ENCODE results near the gene RHBDL3.

Gene RHBDL3

DNA sequence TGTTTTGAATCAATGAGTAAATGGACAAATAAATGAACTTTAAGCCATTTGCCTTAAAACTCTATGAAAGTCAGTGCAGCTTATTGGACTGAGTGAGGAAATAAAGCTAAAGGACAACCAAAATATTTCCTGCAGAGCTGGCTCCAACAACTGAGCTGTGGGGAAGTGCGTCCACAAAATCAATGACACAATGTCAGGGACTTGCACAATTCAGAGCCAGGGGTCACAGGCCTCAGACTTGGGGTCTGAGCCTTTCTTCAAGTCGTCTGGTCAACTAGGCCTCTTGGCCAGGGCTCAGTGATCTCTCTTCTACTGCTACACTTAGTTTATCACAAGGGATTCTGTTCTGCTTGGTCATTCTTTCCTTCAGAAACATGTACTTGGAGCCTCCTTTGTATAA lies 26.2 kb upstream of the RHBDL3 start:
- DNase-seq (ENCODE audit: low spot score), result no peak
- in situ Hi-C loops (cut with MboI; ENCODE audit: low sequenced_read_pairs, unreplicated experiment), result no loop called here
- TF ChIP-seq, protein P1, sequence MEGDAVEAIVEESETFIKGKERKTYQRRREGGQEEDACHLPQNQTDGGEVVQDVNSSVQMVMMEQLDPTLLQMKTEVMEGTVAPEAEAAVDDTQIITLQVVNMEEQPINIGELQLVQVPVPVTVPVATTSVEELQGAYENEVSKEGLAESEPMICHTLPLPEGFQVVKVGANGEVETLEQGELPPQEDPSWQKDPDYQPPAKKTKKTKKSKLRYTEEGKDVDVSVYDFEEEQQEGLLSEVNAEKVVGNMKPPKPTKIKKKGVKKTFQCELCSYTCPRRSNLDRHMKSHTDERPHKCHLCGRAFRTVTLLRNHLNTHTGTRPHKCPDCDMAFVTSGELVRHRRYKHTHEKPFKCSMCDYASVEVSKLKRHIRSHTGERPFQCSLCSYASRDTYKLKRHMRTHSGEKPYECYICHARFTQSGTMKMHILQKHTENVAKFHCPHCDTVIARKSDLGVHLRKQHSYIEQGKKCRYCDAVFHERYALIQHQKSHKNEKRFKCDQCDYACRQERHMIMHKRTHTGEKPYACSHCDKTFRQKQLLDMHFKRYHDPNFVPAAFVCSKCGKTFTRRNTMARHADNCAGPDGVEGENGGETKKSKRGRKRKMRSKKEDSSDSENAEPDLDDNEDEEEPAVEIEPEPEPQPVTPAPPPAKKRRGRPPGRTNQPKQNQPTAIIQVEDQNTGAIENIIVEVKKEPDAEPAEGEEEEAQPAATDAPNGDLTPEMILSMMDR (IDR thresholded peaks at IDR 0.05; ENCODE audit: borderline replicate concordance, control extremely low read depth, extremely low read depth, insufficient read depth, missing control alignments), result no peak

GRCh38 chr17:32240750-32241149 lies 24.9 kb upstream of the RHBDL3 start:
- TF ChIP-seq, protein P1 (IDR thresholded peaks at IDR 0.05; ENCODE audit: borderline replicate concordance, control extremely low read depth, extremely low read depth, insufficient read depth, missing control alignments), result no peak
- no peak for DNase-seq (ENCODE audit: low spot score)
- in situ Hi-C loops (cut with MboI; ENCODE audit: low sequenced_read_pairs, unreplicated experiment), result no loop called here

- in situ Hi-C loops (cut with MboI; ENCODE audit: low sequenced_read_pairs, unreplicated experiment), result no loop called here
- TF ChIP-seq, protein P1 (IDR thresholded peaks at IDR 0.05; ENCODE audit: borderline replicate concordance, control extremely low read depth, extremely low read depth, insufficient read depth, missing control alignments), result no peak
- DNase-seq (ENCODE audit: low spot score), result no peak
These were observed 24.0 kb upstream of the RHBDL3 start for GRCh38 chr17:32241640-32242039.

GRCh38 chr17:32249475-32249874 lies 16.2 kb upstream of the RHBDL3 start:
- in situ Hi-C loops (cut with MboI; ENCODE audit: low sequenced_read_pairs, unreplicated experiment), result no loop called here
- no peak for DNase-seq (ENCODE audit: low spot score)
- TF ChIP-seq, protein P1 (IDR thresholded peaks at IDR 0.05; ENCODE audit: borderline replicate concordance, control extremely low read depth, extremely low read depth, insufficient read depth, missing control alignments), result no peak

- peak; percentile 82 for DNase-seq (ENCODE audit: low spot score)
- TF ChIP-seq, protein P1 (IDR thresholded peaks at IDR 0.05; ENCODE audit: borderline replicate concordance, control extremely low read depth, extremely low read depth, insufficient read depth, missing control alignments), result peak; percentile 94
- in situ Hi-C loops (cut with MboI; ENCODE audit: low sequenced_read_pairs, unreplicated experiment), result loop anchor here (5.0 kb wide), 1 partner anchor 64 kb away; no protein-coding TSS in a partner anchor
These were observed 12.5 kb upstream of the RHBDL3 start for GRCh38 chr17:32253117-32253611.

DNA sequence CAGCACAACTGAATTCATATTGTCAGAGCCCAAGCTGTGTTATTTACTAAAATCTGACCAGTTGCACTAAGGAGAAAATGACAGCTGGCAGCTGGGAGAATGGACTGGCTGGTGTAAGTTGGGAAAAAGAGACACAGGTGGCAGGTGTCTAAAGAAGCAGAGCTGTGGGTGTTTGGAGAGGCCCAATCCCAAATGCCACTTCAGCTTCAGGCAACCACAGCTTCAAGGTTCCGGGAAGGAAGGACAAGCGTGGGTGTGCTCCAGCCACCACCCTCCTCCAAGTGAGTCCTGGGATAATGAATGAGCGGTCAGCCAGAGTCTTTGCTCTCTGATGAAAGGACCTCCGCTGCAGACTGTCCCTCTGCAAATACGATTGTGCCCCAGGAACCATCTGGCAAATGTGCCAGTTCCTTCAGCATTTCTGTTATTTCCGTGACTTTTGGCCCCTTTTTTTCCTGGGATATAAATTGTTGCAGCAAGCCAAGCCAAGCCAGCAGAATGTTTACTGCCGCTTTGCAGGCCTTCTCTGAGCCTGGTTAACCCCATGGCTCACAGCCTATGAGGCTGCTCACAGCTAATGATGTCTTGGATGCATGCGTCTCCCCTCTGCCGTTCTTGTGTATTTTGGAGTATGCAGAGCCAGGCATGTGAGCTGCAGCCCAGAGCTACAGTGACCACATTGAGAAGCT lies 9.5 kb upstream of the RHBDL3 start:
- TF ChIP-seq, protein P1 (IDR thresholded peaks at IDR 0.05; ENCODE audit: borderline replicate concordance, control extremely low read depth, extremely low read depth, insufficient read depth, missing control alignments), result no peak
- in situ Hi-C loops (cut with MboI; ENCODE audit: low sequenced_read_pairs, unreplicated experiment), result no loop called here
- no peak for DNase-seq (ENCODE audit: low spot score)

Measured in GM13976 (cell line).